ENCODE results near the gene UBE2F.
A peak's percentile ranks its signal among the peaks of the same experiment; 100 is the strongest.

UBE2F gene

GRCh38 chr2:237966565-237967462 lies at the start of gene UBE2F:
UBE2F (plus strand) TSS chr2:237967014; CDS start chr2:237973108, 6,094 bp downstream.
- peak; percentile 86 for DNase-seq (ENCODE audit: low read depth)
- H3K4me3 ChIP-seq (ENCODE audit: low read depth, low read length) = peak within 1 kb of the TSS; percentile 88
- no peak for TF ChIP-seq CTCF (IDR thresholded peaks at IDR 0.05; ENCODE audit: low read depth, low read length, missing control alignments)

- no peak for DNase-seq (ENCODE audit: low read depth)
- TF ChIP-seq CTCF (IDR thresholded peaks at IDR 0.05; ENCODE audit: low read depth, low read length, missing control alignments) = no peak
- H3K4me3 ChIP-seq (ENCODE audit: low read depth, low read length) = no peak overlapping the region
Measured at GRCh38 chr2:237917696-237918374, 49.0 kb upstream of the UBE2F start.

- no peak for DNase-seq (ENCODE audit: low read depth)
- no peak for TF ChIP-seq CTCF (IDR thresholded peaks at IDR 0.05; ENCODE audit: low read depth, low read length, missing control alignments)
- H3K4me3 ChIP-seq (ENCODE audit: low read depth, low read length) = no peak overlapping the region
Measured at GRCh38 chr2:237919593-237919992, 47.2 kb upstream of the UBE2F start.

- H3K4me3 ChIP-seq (ENCODE audit: low read depth, low read length) = no peak overlapping the region
- TF ChIP-seq CTCF (IDR thresholded peaks at IDR 0.05; ENCODE audit: low read depth, low read length, missing control alignments) = no peak
- DNase-seq (ENCODE audit: low read depth) = no peak
Measured at GRCh38 chr2:237920673-237921072, 46.1 kb upstream of the UBE2F start.

- no peak for DNase-seq (ENCODE audit: low read depth)
- H3K4me3 ChIP-seq (ENCODE audit: low read depth, low read length) = no peak overlapping the region
- no peak for TF ChIP-seq CTCF (IDR thresholded peaks at IDR 0.05; ENCODE audit: low read depth, low read length, missing control alignments)
Measured at GRCh38 chr2:237921967-237922492, 44.8 kb upstream of the UBE2F start.

GRCh38 chr2:237922641-237923361 lies 44.0 kb upstream of the UBE2F start:
- DNase-seq (ENCODE audit: low read depth) = no peak
- H3K4me3 ChIP-seq (ENCODE audit: low read depth, low read length) = no peak overlapping the region
- no peak for TF ChIP-seq CTCF (IDR thresholded peaks at IDR 0.05; ENCODE audit: low read depth, low read length, missing control alignments)

All from GM12864 (cell line).